GM18873 (cell line): ENCODE data around the gene POLG2.
"Not testable (repeated sequence)": the region's sequence is repeated elsewhere in the genome, so short reads cannot be mapped to it uniquely, and the experiment has no call there.

ENCODE experiments used
- ATAC-seq: cut with Tn5 transposase; IDR thresholded peaks from one replicate; pipeline ENCODE4 v1.9.1; 2021; ENCODE audit warnings: mild to moderate bottlenecking, moderate library complexity, moderate number of reproducible peaks; ENCODE audit not compliant: unreplicated experiment, low FRiP score

Gene POLG2

GRCh38 chr17:64491034-64491860, 5.6 kb downstream of the POLG2 start:
- ATAC-seq, result no peak

- no peak for ATAC-seq
Measured at GRCh38 chr17:64488301-64488700, 8.6 kb downstream of the POLG2 start.

- no peak for ATAC-seq
Measured at GRCh38 chr17:64484380-64484779, 12.5 kb downstream of the POLG2 start.

GRCh38 chr17:64480951-64481350, 15.9 kb downstream of the POLG2 start:
- ATAC-seq, result no peak

GRCh38 chr17:64477849-64478248, 19.0 kb downstream of the POLG2 start:
- ATAC-seq, result no peak

- ATAC-seq, result no peak
Measured at GRCh38 chr17:64472564-64472963, 24.3 kb downstream of the POLG2 start.

GRCh38 chr17:64471440-64471839, 25.4 kb downstream of the POLG2 start:
- ATAC-seq, result no peak

GRCh38 chr17:64470625-64471024, 26.2 kb downstream of the POLG2 start:
- no peak for ATAC-seq

- not testable (repeated sequence) for ATAC-seq
Measured at GRCh38 chr17:64466834-64467233, 30.0 kb downstream of the POLG2 start.

- ATAC-seq, result no peak
Measured at GRCh38 chr17:64466019-64466735, 30.7 kb downstream of the POLG2 start.

- no peak for ATAC-seq
Measured at GRCh38 chr17:64461788-64462187, 35.1 kb downstream of the POLG2 start.

GRCh38 chr17:64460955-64461354, 35.9 kb downstream of the POLG2 start:
- no peak for ATAC-seq

- ATAC-seq, result not testable (repeated sequence)
Measured at GRCh38 chr17:64459818-64460217, 37.0 kb downstream of the POLG2 start.

GRCh38 chr17:64459284-64459747, 37.5 kb downstream of the POLG2 start:
- ATAC-seq, result no peak

GRCh38 chr17:64458756-64459155, 38.1 kb downstream of the POLG2 start:
- no peak for ATAC-seq

- no peak for ATAC-seq
Measured at GRCh38 chr17:64457156-64457555, 39.7 kb downstream of the POLG2 start.

- no peak for ATAC-seq
Measured at GRCh38 chr17:64455993-64456885, 40.6 kb downstream of the POLG2 start.

GRCh38 chr17:64449545-64449944, 47.3 kb downstream of the POLG2 start:
- ATAC-seq, result no peak

GRCh38 chr17:64448665-64449512, 48.0 kb downstream of the POLG2 start, which contains the start of gene MILR1:
Gene MILR1 (plus strand): TSS chr17:64449115. CDS start chr17:64449169, 54 bp downstream.
- no peak for ATAC-seq

- ATAC-seq, result no peak
Measured at GRCh38 chr17:64447526-64447925, 49.3 kb downstream of the POLG2 start.
